ENCODE results near the gene LCMT2. TPM values are rescaled to one million over a fixed set of nuclear protein-coding genes. Genes with fewer than 3 reads are reported as not detected.

Gene LCMT2
- 10 to 100 TPM in 1 of 2 experiments, 1 to 10 TPM in 1; 9.6 to 12.3 TPM for total RNA-seq

DNA sequence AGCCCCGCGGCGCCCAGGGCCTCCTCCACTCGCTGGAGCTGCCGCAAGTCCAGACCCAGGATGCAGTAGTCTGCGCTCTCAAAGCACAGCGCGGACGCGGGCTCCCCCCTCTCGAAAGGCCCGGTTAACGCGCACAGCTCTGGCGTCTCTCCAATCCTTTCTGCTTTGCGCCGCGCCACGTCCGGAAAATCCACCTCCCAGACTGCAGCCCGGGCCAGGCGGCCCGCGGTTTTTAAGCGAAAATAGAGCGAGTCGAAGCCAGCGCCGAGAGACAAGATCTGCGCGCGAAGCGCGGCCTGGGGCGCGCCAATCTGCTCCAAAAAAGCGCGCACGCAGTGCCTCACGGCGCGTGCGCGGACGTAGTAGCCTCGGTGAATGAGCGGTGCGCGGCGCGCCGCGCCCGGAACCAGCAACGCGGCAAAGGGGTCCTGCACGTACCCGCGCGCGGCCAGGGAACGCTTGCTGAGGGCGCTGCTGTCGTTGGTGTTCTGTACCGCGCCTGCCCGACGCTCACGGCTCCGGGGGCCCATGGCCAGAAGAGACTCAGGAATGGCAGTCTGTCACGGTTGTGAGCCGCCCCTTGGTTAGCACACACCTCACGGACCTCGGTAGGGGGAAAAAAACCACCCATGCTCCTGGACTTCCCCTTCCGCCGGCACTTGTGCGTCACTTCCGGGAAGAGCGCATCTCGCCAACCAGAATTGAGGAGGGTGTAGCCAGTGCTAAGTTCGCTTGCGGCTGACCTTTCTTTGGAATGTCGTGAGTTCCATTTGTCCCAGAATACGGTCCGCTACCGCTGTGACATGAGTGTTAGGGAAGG is at the start of gene LCMT2:
Gene LCMT2, minus strand, starts transcription at position 614 of the 820 bp plus-strand sequence. Its CDS starts 84 bp downstream, at position 530.
- peak within 1 kb of the TSS; percentile 97 for H3K27ac Mint-ChIP-seq
- H3K36me3 Mint-ChIP-seq, result peaks cover 31% of the 10 kb centered on the region
- H3K4me1 Mint-ChIP-seq, result peaks cover 46% of the 10 kb centered on the region
- CTCF ChIA-PET, result interaction anchor here (0.8 to 1.0 kb wide), 2 partner anchors 46 to 105 kb away, joined by 3 read pairs; no protein-coding TSS in a partner anchor
- H3K9me3 Mint-ChIP-seq (ENCODE audit: low read depth), result no peaks in the 10 kb centered on the region
- ATAC-seq (peak; percentile 89), DNase-seq (peak; percentile 93)
- H3K4me3 Mint-ChIP-seq, result peak within 1 kb of the TSS; percentile 93
- H3K27me3 Mint-ChIP-seq, result no peaks in the 10 kb centered on the region

GRCh38 chr15:43378601-43379000 is 48.2 kb upstream of the LCMT2 start:
- Mint-ChIP-seq H3K36me3 (peaks cover 50% of the 10 kb centered on the region), H3K9me3 (ENCODE audit: low read depth) (no peaks in the 10 kb centered on the region), H3K27me3 (no peaks in the 10 kb centered on the region), H3K27ac (no peak overlapping the region), H3K4me1 (peaks cover 7% of the 10 kb centered on the region), H3K4me3 (no peak overlapping the region)
- ATAC-seq (no peak), DNase-seq (no peak)
- CTCF ChIA-PET, result interaction anchor here (1.2 kb wide), 1 partner anchor 93 kb away, joined by 3 read pairs; no protein-coding TSS in a partner anchor

GRCh38 chr15:43376017-43376705 is 45.8 kb upstream of the LCMT2 start:
- Mint-ChIP-seq H3K4me3 (no peak overlapping the region), H3K27me3 (no peaks in the 10 kb centered on the region), H3K4me1 (peaks cover 24% of the 10 kb centered on the region), H3K27ac (no peak overlapping the region), H3K9me3 (ENCODE audit: low read depth) (no peaks in the 10 kb centered on the region), H3K36me3 (peaks cover 43% of the 10 kb centered on the region)
- DNase-seq (peak; percentile 58), ATAC-seq (peak; percentile 56)
- CTCF ChIA-PET, result interaction anchor here (0.7 to 1.7 kb wide), 16 partner anchors 10 to 670 kb away, joined by 3 to 7 read pairs (median 3); partner anchors contain the start of gene ELL3

GRCh38 chr15:43370975-43371974 is 40.9 kb upstream of the LCMT2 start, which contains the start of the genes TUBGCP4 and ZSCAN29:
Gene TUBGCP4 (plus strand): TSS chr15:43371101. CDS start chr15:43371355, 254 bp downstream.
Gene ZSCAN29 (minus strand): TSS chr15:43371043. CDS start chr15:43369913, 1,130 bp downstream.
- Mint-ChIP-seq H3K27ac (peak within 1 kb of the TSS; percentile 84), H3K4me3 (peak within 1 kb of the TSS; percentile 88), H3K27me3 (no peaks in the 10 kb centered on the region), H3K9me3 (ENCODE audit: low read depth) (peaks cover 14% of the 10 kb centered on the region), H3K4me1 (peaks cover 50% of the 10 kb centered on the region), H3K36me3 (peaks cover 48% of the 10 kb centered on the region)
- CTCF ChIA-PET, result interaction anchor here (0.6 to 3.1 kb wide), 11 partner anchors 9 to 406 kb away, joined by 3 to 8 read pairs (median 4); partner anchors contain the start of gene ELL3
- DNase-seq (peak; percentile 88), ATAC-seq (peak; percentile 91)

- peaks cover 52% of the 10 kb centered on the region for H3K36me3 Mint-ChIP-seq
- H3K4me3 Mint-ChIP-seq, result peak overlapping the region; percentile 88
- CTCF ChIA-PET, result interaction anchor here (0.6 to 3.1 kb wide), 8 partner anchors 10 to 379 kb away, joined by 3 to 8 read pairs (median 4); no protein-coding TSS in a partner anchor
- H3K4me1 Mint-ChIP-seq, result peaks cover 50% of the 10 kb centered on the region
- ATAC-seq, result peak; percentile 58
- no peak for DNase-seq
- H3K27ac Mint-ChIP-seq, result peak overlapping the region; percentile 58
- H3K27me3 Mint-ChIP-seq, result no peaks in the 10 kb centered on the region
- peaks cover 14% of the 10 kb centered on the region for H3K9me3 Mint-ChIP-seq (ENCODE audit: low read depth)
Observed at GRCh38 chr15:43370310-43370974, 40.1 kb upstream of the LCMT2 start.

- Mint-ChIP-seq H3K27ac (no peak overlapping the region), H3K4me3 (no peak overlapping the region), H3K4me1 (peaks cover 8% of the 10 kb centered on the region), H3K36me3 (peaks cover 84% of the 10 kb centered on the region), H3K9me3 (ENCODE audit: low read depth) (peaks cover 40% of the 10 kb centered on the region), H3K27me3 (no peaks in the 10 kb centered on the region)
- DNase-seq (no peak), ATAC-seq (no peak)
- CTCF ChIA-PET, result interaction anchor here (1.6 to 2.2 kb wide), 2 partner anchors 10 to 15 kb away, joined by 4 to 6 read pairs; no protein-coding TSS in a partner anchor
Observed at GRCh38 chr15:43361313-43361903, 31.0 kb upstream of the LCMT2 start.

DNA sequence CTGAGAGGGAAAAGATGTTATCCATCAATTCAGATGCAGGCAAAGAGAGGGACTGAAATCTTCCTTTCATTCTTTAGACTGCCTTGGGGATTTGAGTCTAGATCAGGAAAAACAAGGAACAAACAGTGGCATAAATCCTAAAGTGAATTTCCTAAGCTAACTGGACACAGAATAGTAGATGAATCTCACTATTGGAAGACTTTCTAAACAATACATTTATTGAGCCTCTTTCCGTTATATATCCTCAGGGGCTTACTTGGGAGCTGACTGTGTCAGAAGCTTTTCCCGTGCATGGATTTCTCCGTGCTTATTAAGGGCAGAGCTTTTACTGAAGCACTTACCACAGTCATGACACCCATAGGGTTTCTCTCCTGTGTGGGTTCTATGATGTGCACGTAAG is 30.4 kb upstream of the LCMT2 start:
- H3K27ac Mint-ChIP-seq, result no peak overlapping the region
- DNase-seq (no peak), ATAC-seq (no peak)
- H3K4me3 Mint-ChIP-seq, result no peak overlapping the region
- peaks cover 8% of the 10 kb centered on the region for H3K4me1 Mint-ChIP-seq
- no peaks in the 10 kb centered on the region for H3K27me3 Mint-ChIP-seq
- CTCF ChIA-PET, result interaction anchor here (1.0 to 2.2 kb wide), 3 partner anchors 10 to 15 kb away, joined by 3 to 6 read pairs (median 4); partner anchors contain the start of genes TUBGCP4 and ZSCAN29
- peaks cover 84% of the 10 kb centered on the region for H3K36me3 Mint-ChIP-seq
- H3K9me3 Mint-ChIP-seq (ENCODE audit: low read depth), result peaks cover 40% of the 10 kb centered on the region

DNA sequence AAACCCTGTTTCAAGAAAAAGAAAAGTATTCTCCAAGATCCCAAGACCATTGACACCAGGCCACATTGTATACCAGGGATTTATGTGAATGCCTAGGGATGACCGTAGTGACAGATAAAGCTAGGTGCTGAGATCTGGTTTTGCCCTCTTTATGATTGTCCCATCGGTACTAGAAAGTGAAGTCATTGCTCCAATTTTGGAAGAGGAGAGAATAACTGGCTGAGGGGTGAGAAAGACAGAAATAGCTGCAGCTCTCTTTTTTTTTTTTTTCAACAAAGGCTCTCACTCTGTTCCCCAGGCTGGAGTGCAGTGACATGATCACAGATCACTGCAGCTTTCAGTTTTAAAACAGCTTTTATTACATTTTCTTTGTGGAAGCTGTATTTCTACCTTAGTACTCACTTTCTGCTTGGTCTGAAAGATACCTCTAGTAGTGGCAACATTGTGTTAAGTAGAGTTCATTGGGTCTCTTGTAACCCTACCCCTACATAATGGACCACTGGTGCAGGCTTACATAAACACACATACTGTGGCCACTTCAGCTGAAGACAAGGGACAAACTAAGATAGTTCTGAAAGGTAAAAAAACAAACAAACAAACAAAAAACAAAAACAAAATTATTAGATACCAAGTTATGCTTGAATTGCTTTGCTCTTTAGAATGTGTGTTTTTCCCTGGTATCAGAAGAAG is 22.5 kb upstream of the LCMT2 start:
- no peaks in the 10 kb centered on the region for H3K27me3 Mint-ChIP-seq
- H3K4me1 Mint-ChIP-seq, result no peaks in the 10 kb centered on the region
- CTCF ChIA-PET, result interaction anchor here (1.1 kb wide), 1 partner anchor 67 kb away, joined by 3 read pairs; no protein-coding TSS in a partner anchor
- no peaks in the 10 kb centered on the region for H3K9me3 Mint-ChIP-seq (ENCODE audit: low read depth)
- H3K4me3 Mint-ChIP-seq, result no peak overlapping the region
- H3K36me3 Mint-ChIP-seq, result peaks cover 33% of the 10 kb centered on the region
- no peak overlapping the region for H3K27ac Mint-ChIP-seq
- no peak for ATAC-seq
- no peak for DNase-seq

DNA sequence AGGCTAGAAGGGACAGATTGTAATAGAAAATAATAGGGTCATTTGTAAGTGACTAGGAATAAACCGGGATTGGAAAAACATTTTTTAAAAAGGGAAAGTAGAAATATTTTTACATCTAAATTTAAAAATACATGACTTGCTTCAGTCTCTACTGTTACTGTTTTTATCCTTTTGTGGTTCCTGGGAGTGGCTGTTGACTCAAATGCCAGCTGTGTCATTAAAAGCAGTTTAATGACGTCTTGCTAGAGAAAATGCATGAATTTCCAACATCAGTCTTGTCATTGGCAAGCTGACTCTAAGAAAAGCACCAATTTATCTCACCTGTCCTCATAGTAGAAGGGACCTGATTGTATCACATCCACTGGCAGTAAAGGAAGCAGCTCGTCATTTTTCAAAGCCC is 16.7 kb upstream of the LCMT2 start:
- ATAC-seq, result no peak
- Mint-ChIP-seq H3K27me3 (no peaks in the 10 kb centered on the region), H3K27ac (no peak overlapping the region), H3K36me3 (peaks cover 17% of the 10 kb centered on the region), H3K4me1 (no peaks in the 10 kb centered on the region), H3K9me3 (ENCODE audit: low read depth) (no peaks in the 10 kb centered on the region), H3K4me3 (no peak overlapping the region)
- CTCF ChIA-PET, result interaction anchor here (0.6 to 1.8 kb wide), 4 partner anchors 9 to 189 kb away, joined by 3 to 6 read pairs (median 4); no protein-coding TSS in a partner anchor
- no peak for DNase-seq

- Mint-ChIP-seq H3K27ac (no peak overlapping the region), H3K9me3 (ENCODE audit: low read depth) (no peaks in the 10 kb centered on the region), H3K27me3 (no peaks in the 10 kb centered on the region), H3K4me3 (no peak overlapping the region), H3K4me1 (no peaks in the 10 kb centered on the region), H3K36me3 (peaks cover 17% of the 10 kb centered on the region)
- DNase-seq, result peak; percentile 45
- no peak for ATAC-seq
- CTCF ChIA-PET, result interaction anchor here (0.9 to 1.8 kb wide), 5 partner anchors 9 to 404 kb away, joined by 3 to 6 read pairs (median 3); no protein-coding TSS in a partner anchor
Observed at GRCh38 chr15:43346305-43346704, 15.9 kb upstream of the LCMT2 start.

- peak; percentile 25 for ATAC-seq
- no peak for DNase-seq
- Mint-ChIP-seq H3K36me3 (peaks cover 33% of the 10 kb centered on the region), H3K4me3 (peak overlapping the region; percentile 93), H3K27me3 (no peaks in the 10 kb centered on the region), H3K4me1 (peaks cover 44% of the 10 kb centered on the region), H3K9me3 (ENCODE audit: low read depth) (no peaks in the 10 kb centered on the region), H3K27ac (peak overlapping the region; percentile 97)
- CTCF ChIA-PET, result no interaction called here
Observed at GRCh38 chr15:43330780-43331087, 361 bp upstream of the LCMT2 start.
